H1 (cell line): ENCODE data around the gene ASH1L. TPM values are rescaled to one million over a fixed set of nuclear protein-coding genes. Genes with fewer than 3 reads are reported as not detected.
A peak's percentile ranks its signal among the peaks of the same experiment; 100 is the strongest.

Experiments used
- BRCA1 ChIP-seq: IDR thresholded peaks from 2 replicates; pipeline ENCODE4 v1.6.1; 2012; ENCODE audit warnings: low read depth, low read length, improper control_type of control experiment
- CBX5 ChIP-seq: fragments of 300-800, 300-1000 bp; sonication (generic); IDR thresholded peaks from 2 replicates; pipeline ENCODE4 v1.7.1; 2016; ENCODE audit warnings: antibody characterized with exemption, low read length, low read depth
- CREB1 ChIP-seq: IDR thresholded peaks from 2 replicates; pipeline ENCODE4 v1.6.1; 2012; ENCODE audit warnings: inconsistent platforms
- MAFK ChIP-seq: IDR thresholded peaks from 2 replicates; pipeline ENCODE4 v1.6.1; 2012; ENCODE audit warnings: low read depth, mild to moderate bottlenecking, improper control_type of control experiment, low read length
- NRF1 ChIP-seq: IDR thresholded peaks from 2 replicates; pipeline ENCODE4 v1.6.1; 2011; ENCODE audit warnings: mild to moderate bottlenecking, low read depth, low read length, improper control_type of control experiment
- RBBP5 ChIP-seq: IDR thresholded peaks from 2 replicates; pipeline ENCODE4 v1.7.1; 2012; ENCODE audit warnings: low read depth, mild to moderate bottlenecking, inconsistent platforms, low read length, moderate library complexity, borderline replicate concordance
- SIN3A ChIP-seq, 2 experiments: IDR thresholded peaks in 1 of 2; conservative IDR thresholded peaks in 1 of 2; 2 replicates each; pipeline ENCODE4 v1.6.1; 2011 to 2012; ENCODE audit warnings: low read length in 2 of 2, improper control_type of control experiment in 1 of 2, low read depth in 1 of 2, mild to moderate bottlenecking in 1 of 2
- SP2 ChIP-seq: IDR thresholded peaks from 2 replicates; pipeline ENCODE4 v1.6.1; 2012; ENCODE audit warnings: mild to moderate bottlenecking, low read length, inconsistent platforms
- polyA plus RNA-seq, 7 experiments: library from polyadenylated mRNA; depleted of rRNA in 3 of 7; stranded (reverse) in 5 of 7; unstranded in 2 of 7; fragments of >200 nt in 5 of 7; fragments of 200-250 nt in 2 of 7; gene quantifications; 1 replicate in 5 of 7; 2 replicates in 1 of 7; 4 replicates in 1 of 7; pipeline versions ENCODE4 v1.2.1 to v1.2.3, GENCODE V29; 2011 to 2013; ENCODE audit warnings: missing spikeins in 2 of 7, mixed read lengths in 2 of 7
- total RNA-seq: library from RNA; stranded (reverse); fragmentation: NEBNext Ultra II Directional; extraction: Animal tissue kit (Norgen Biotek cat#: 25700); gene quantifications from 2 replicates; pipeline ENCODE4 v1.2.1, GENCODE V29; 2021

Gene ASH1L
- total and polyA plus RNA-seq, 2 of the 8 experiments (the other 6 are each of a cell fraction or from before 2014, with no cell fraction given) = 7.5 to 27.6 TPM

GRCh38 chr1:155324037-155324716, 238.4 kb downstream of the ASH1L start (continued):
- TF ChIP-seq MAFK (no peak), RBBP5 (peak; percentile 64; the same call in 1 of the 2 replicates), SP2 (no peak), SIN3A (conservative IDR thresholded peaks at IDR 0.05 in 1 of 2, IDR thresholded peaks at IDR 0.05 in 1 of 2; ENCODE audit: low read depth in 1 of 2, low read length in 2 of 2) (peak in 1 of 2 experiments; percentile 80; a peak in 2 of 4 replicates), NRF1 (no peak), CREB1 (no peak; the same call in 1 of the 2 replicates), CBX5 (no peak), BRCA1 (no peak)
